Activated T-cell treated with anti-CD3 and anti-CD28 coated beads, Interleukin-2, amount 50 U/mL, for 4 hours (primary cell): ENCODE data around the gene NRIP1. TPM values are rescaled to one million over a fixed set of nuclear protein-coding genes. Genes with fewer than 3 reads are reported as not detected.

Source experiments
- ATAC-seq, 2 donors: fragments of 200-7000 bp; cut with Tn5 transposase; one replicate each; pipeline ENCODE4 v1.10.0; 2021
- DNase-seq: peaks from one replicate; pipeline ENCODE4 v3.0.0-alpha.2; 2020
- H3K27me3 Mint-ChIP-seq: one replicate; pipeline ENCODE4 v1.8.0; 2021; ENCODE audit warnings: low read depth, mixed read lengths
- H3K36me3 Mint-ChIP-seq: one replicate; pipeline ENCODE4 v1.8.0; 2022; ENCODE audit warnings: mixed read lengths; ENCODE audit not compliant: insufficient read depth
- H3K4me1 Mint-ChIP-seq: one replicate; pipeline ENCODE4 v1.8.0; 2021; ENCODE audit warnings: low read depth, mixed read lengths
- H3K4me3 Mint-ChIP-seq: one replicate; pipeline ENCODE4 v1.8.0; 2021; ENCODE audit warnings: mild to moderate bottlenecking, moderate library complexity, mixed read lengths
- H3K9me3 Mint-ChIP-seq: one replicate; pipeline ENCODE4 v1.8.0; 2021; ENCODE audit warnings: mixed read lengths
- total RNA-seq, 3 donors: library from RNA; stranded (reverse); gene quantifications; one replicate each; pipeline ENCODE4 v1.2.1, GENCODE V29; 2021

Gene NRIP1, protein sequence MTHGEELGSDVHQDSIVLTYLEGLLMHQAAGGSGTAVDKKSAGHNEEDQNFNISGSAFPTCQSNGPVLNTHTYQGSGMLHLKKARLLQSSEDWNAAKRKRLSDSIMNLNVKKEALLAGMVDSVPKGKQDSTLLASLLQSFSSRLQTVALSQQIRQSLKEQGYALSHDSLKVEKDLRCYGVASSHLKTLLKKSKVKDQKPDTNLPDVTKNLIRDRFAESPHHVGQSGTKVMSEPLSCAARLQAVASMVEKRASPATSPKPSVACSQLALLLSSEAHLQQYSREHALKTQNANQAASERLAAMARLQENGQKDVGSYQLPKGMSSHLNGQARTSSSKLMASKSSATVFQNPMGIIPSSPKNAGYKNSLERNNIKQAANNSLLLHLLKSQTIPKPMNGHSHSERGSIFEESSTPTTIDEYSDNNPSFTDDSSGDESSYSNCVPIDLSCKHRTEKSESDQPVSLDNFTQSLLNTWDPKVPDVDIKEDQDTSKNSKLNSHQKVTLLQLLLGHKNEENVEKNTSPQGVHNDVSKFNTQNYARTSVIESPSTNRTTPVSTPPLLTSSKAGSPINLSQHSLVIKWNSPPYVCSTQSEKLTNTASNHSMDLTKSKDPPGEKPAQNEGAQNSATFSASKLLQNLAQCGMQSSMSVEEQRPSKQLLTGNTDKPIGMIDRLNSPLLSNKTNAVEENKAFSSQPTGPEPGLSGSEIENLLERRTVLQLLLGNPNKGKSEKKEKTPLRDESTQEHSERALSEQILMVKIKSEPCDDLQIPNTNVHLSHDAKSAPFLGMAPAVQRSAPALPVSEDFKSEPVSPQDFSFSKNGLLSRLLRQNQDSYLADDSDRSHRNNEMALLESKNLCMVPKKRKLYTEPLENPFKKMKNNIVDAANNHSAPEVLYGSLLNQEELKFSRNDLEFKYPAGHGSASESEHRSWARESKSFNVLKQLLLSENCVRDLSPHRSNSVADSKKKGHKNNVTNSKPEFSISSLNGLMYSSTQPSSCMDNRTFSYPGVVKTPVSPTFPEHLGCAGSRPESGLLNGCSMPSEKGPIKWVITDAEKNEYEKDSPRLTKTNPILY (N-terminal part only)
- 10 to 100 TPM; 26.3 to 27.3 (median 27.1) TPM for total RNA-seq

DNA sequence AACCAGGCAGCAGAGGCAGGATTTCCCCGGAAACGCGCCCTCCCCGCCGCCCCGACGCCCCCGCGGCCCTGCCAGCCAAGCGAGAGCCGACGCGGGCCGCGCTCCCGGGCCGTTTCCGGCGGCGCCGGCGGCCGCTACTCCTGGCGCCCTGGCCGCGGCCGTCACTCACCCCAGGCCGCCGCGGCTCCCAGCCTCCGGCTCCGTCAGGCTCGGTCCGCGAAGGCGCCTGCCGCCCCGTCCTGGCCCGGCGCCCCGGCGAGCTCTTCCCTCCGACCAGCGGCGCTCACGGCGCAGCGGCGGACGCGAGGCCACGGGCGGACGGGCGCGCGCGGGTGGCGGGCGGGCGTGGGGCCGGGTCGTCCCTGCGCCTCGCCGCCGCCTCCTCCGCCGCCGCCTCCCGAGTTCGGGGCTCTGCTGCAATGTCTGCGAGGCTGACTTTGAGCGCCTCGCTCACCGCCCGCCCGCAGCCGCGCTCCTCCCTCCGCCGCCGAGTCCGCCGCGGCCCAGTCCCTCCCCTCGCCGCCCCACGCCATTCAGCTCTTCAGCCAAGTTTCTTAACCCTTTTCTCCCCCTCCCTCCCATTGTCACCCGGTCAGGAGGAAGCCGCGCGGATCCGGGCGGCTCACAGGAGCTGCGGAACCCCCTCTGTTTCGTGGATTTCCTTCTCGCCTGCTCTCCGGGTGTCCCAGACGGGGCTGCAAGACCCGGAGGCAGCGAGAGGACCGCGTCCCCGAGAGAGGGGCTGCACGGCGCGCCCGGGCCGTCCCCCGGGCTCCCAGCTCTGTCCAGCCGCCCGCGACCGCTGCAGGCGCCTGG lies at the start of gene NRIP1:
Gene NRIP1, minus strand, starts transcription at position 425 of the 816 bp plus-strand sequence. CDS start 96,808 bp downstream, outside the sequence.
- Mint-ChIP-seq H3K4me3 (peak within 1 kb of the TSS; percentile 90), H3K4me1 (peaks cover 51% of the 10 kb centered on the region), H3K36me3 (peaks cover 1% of the 10 kb centered on the region), H3K9me3 (no peaks in the 10 kb centered on the region), H3K27me3 (peaks cover 18% of the 10 kb centered on the region)
- peak; percentile 77 to 78 for ATAC-seq
- peak; percentile 76 for DNase-seq

DNA sequence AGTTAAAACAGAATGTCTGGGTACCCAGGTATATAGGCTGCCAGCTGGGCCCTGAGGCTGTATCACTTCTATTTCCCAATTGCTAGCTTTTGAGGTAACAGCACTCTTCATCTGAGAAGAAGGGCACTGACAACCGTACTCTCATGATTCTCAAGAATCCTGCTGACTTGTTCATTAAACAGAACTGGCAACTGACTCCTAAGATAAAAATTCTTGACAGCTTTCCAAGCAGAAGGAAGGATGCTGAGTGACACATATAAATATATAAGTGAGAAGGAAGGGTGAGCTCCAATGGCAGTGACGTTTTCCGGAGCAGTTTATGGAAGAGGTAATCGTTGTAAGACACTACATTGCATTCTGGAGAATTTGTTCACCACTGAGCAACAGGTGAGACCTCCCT lies 48.1 kb upstream of the NRIP1 start:
- no peak overlapping the region for H3K4me3 Mint-ChIP-seq

DNA sequence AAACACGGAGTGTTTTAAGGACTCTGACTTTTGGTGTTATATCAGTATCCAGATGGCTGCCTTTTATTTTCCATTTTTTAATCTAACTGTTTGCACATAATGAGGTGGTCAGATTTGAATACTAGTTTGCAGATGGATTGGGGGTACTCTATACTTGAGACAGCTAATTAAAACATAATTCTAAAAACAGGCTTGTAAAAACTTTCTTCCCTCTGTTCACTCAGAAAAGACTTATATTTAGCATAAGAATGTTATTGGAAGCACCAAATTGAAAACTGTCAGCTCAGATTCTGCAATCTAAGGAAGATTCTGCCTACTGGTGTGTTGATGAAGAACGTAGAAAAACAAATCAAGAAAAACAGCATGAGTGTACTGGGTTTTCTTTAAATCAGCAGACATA lies 44.0 kb upstream of the NRIP1 start:
- ATAC-seq: no peak
- H3K27me3 Mint-ChIP-seq: no peaks in the 10 kb centered on the region
- H3K36me3 Mint-ChIP-seq: no peaks in the 10 kb centered on the region

More for the DNA sequence above, 48.1 kb upstream of the NRIP1 start:
- Mint-ChIP-seq H3K9me3 (no peaks in the 10 kb centered on the region), H3K4me1 (no peaks in the 10 kb centered on the region), H3K36me3 (no peaks in the 10 kb centered on the region), H3K27me3 (peaks cover 4% of the 10 kb centered on the region)
- DNase-seq: no peak
- ATAC-seq: no peak

DNA sequence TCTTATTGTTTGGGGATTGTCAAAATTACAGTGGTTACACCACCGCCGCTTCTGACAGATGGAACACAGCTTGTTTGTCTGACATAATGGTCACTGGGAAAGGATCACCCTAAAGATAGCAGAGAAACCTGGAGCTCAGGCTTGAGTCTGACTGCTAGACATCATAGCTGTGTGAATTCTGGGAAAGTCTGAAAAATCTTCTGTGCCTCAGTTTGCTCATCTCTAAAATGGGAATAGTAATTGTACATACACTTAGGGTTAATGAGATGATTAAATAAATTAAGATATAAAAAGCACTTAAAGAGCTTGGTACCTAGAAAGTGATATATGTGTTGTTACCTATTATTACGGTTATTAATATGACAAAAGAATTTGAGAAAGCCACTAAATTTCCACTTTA lies 39.7 kb upstream of the NRIP1 start:
- Mint-ChIP-seq H3K4me1 (no peaks in the 10 kb centered on the region), H3K27me3 (no peaks in the 10 kb centered on the region), H3K4me3 (no peak overlapping the region), H3K9me3 (no peaks in the 10 kb centered on the region), H3K36me3 (no peaks in the 10 kb centered on the region)
- no peak for DNase-seq
- no peak for ATAC-seq

More for the DNA sequence above, 44.0 kb upstream of the NRIP1 start:
- H3K9me3 Mint-ChIP-seq: no peaks in the 10 kb centered on the region
- no peak for DNase-seq
- H3K4me3 Mint-ChIP-seq: no peak overlapping the region
- no peaks in the 10 kb centered on the region for H3K4me1 Mint-ChIP-seq

DNA sequence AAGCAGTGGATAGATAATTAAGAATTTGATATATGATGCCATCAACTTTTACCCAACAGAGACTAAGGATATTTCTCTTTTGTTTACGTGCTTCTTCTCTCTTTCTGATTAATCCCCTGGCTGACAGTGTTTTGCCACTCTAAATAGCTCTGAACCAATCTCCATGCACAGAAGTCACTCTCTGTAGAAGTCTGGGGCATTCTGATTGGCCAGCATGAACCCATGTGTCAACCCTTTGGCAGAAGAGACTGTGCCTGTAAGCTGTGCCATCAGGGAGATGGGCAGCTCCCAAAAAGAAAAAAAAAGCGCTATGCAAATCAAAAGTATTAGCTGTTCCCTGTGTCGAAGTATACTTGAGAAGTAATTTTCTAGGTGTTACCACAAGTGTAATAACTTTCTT lies 34.1 kb upstream of the NRIP1 start:
- Mint-ChIP-seq H3K27me3 (no peaks in the 10 kb centered on the region), H3K36me3 (no peaks in the 10 kb centered on the region), H3K4me3 (no peak overlapping the region), H3K4me1 (no peaks in the 10 kb centered on the region), H3K9me3 (no peaks in the 10 kb centered on the region)
- no peak for DNase-seq
- no peak for ATAC-seq

DNA sequence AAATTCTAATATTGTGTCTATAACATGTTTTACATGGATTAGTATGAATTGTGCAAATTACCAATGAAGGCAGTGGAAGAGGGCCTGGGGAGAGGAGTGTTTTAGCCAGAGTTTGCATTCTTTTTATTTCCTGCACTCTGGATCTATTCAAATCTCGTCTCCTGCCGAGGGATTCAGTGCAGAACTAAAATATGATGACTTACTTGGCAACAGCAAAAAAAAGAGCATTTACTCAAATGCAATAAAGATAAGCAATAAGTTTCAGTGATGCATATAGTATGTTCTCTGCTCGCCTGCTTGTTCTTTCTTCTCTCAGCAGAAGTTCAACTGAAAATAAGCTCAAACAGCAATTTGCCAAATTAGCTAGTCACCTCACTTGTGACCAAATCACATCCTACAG lies 33.4 kb upstream of the NRIP1 start:
- H3K4me1 Mint-ChIP-seq: no peaks in the 10 kb centered on the region
- no peaks in the 10 kb centered on the region for H3K27me3 Mint-ChIP-seq
- no peaks in the 10 kb centered on the region for H3K36me3 Mint-ChIP-seq
- DNase-seq: no peak
- no peak overlapping the region for H3K4me3 Mint-ChIP-seq
- no peak for ATAC-seq
- H3K9me3 Mint-ChIP-seq: no peaks in the 10 kb centered on the region

DNA sequence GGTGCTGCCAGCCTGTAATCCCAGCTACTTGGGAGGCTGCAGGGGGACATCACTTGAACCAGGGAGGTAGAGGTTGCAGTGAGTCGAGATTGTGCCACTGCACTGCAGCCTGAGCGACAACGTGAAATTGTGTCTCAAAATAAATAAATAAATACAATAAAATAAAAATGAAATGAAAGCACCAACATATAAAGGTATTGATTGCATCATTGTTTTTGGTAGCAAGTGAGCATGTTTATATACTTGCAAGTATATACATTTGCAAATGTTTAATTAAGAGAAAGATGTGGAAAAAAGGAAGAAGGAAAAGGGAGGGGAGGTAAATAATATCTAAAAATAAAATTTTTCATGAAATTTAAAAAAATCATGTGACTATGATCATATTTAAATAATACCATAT lies 32.8 kb upstream of the NRIP1 start:
- Mint-ChIP-seq H3K4me3 (no peak overlapping the region), H3K9me3 (no peaks in the 10 kb centered on the region), H3K36me3 (no peaks in the 10 kb centered on the region), H3K27me3 (no peaks in the 10 kb centered on the region), H3K4me1 (no peaks in the 10 kb centered on the region)
- no peak for DNase-seq
- no peak for ATAC-seq

DNA sequence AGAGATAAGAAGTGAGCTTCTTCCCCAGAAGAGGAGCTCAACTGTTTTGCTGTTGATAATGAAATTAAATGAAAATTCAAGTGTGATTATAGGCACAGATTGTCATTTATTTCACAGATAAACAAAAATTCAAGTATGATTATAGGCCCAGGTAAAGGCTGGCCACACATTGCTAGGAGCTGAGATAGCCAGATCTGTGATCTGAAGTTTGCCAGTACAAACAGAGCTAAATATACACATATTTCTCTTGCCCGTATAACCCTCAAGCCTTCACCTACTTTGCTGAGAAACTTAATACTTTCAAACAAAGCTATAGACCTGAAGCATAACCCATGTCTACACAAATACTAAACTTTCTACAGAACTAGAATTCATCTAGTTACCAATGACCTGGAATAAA lies 31.3 kb upstream of the NRIP1 start:
- no peak overlapping the region for H3K4me3 Mint-ChIP-seq
- no peaks in the 10 kb centered on the region for H3K4me1 Mint-ChIP-seq
- no peaks in the 10 kb centered on the region for H3K9me3 Mint-ChIP-seq
- no peak for ATAC-seq
- no peaks in the 10 kb centered on the region for H3K36me3 Mint-ChIP-seq
- no peaks in the 10 kb centered on the region for H3K27me3 Mint-ChIP-seq
- no peak for DNase-seq

DNA sequence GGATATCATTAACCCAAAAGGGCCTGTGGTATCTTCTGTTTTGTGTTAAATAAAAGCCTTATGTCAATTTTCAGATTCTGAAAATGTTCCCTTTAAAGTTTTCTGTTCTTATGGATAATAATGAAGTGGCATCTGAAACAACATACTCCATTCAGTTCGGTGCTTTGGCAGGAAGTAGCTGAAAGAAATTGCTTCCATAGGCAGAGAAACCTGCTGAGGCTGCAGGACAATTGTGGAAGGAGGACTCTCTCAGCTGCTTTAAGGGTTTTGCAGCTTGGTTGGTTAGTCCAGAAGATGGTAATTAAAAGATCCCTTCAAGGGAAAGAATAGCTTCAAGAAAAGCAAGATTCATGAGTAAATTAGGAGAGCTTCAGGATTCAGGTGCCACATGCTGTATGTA lies 30.5 kb upstream of the NRIP1 start:
- ATAC-seq (no peak), DNase-seq (no peak)
- Mint-ChIP-seq H3K9me3 (no peaks in the 10 kb centered on the region), H3K27me3 (no peaks in the 10 kb centered on the region), H3K36me3 (no peaks in the 10 kb centered on the region), H3K4me3 (no peak overlapping the region), H3K4me1 (no peaks in the 10 kb centered on the region)

DNA sequence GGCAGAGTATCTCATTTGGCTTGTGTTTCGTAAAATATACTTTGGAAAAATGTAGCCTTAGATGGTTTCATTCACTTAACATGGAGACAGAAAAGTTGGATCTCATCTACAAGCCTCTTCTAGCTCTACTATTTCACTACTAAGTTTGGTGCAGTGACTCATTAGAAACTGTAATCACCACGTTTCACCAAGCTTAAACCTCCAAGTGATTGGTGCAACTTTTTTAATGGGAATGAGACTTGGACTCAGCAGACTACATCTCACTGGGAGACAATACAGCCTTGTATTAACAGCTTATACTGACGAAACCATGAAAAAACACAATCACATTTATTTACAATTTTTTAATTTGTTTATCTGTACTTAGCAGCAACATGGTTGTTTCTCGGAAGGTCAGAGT lies 29.9 kb upstream of the NRIP1 start:
- Mint-ChIP-seq H3K36me3 (no peaks in the 10 kb centered on the region), H3K4me1 (no peaks in the 10 kb centered on the region), H3K4me3 (no peak overlapping the region), H3K27me3 (no peaks in the 10 kb centered on the region), H3K9me3 (no peaks in the 10 kb centered on the region)
- DNase-seq: no peak
- ATAC-seq: no peak

DNA sequence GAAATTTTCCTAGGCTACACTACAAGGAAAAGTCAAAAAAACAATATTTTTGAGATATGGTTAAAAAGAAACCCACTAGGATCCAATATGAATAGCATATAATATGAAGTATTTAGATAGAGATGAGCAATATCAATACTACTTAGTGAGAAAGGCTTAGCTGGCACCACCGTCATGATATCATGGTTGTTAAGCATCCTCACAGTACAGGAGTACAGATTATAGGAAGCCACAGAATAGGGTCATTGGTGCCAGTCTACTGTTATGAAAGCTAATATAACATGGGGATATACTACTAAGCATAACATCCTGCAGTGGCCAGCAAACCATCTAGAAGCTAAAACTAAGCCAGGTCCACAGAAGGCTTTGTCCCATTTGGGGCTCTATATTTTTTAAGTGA lies 28.4 kb upstream of the NRIP1 start:
- no peaks in the 10 kb centered on the region for H3K9me3 Mint-ChIP-seq
- no peak for ATAC-seq
- no peaks in the 10 kb centered on the region for H3K27me3 Mint-ChIP-seq

DNA sequence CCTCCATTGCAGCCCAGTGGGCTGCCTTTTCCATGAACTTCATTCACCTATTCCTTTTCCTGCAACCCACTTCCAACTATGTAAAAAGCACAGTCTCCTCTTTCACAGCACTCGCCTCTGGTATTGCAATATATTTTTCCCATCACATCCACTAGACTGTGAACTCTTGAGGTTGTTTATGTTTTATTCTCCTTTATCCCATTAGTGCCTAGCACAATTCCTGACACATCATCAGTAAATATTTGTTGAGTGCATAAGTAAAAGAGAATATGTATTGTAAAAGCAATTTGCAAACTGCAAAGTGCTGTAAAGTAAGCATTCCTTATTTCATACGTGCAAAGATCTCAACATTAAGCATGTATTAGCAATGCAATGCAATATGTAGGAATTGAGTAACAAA lies 27.9 kb upstream of the NRIP1 start:
- Mint-ChIP-seq H3K4me1 (no peaks in the 10 kb centered on the region), H3K9me3 (no peaks in the 10 kb centered on the region), H3K27me3 (no peaks in the 10 kb centered on the region), H3K36me3 (no peaks in the 10 kb centered on the region), H3K4me3 (no peak overlapping the region)
- DNase-seq: no peak
- ATAC-seq: no peak

More for the DNA sequence above, 28.4 kb upstream of the NRIP1 start:
- no peak overlapping the region for H3K4me3 Mint-ChIP-seq
- no peaks in the 10 kb centered on the region for H3K4me1 Mint-ChIP-seq
- DNase-seq: no peak
- H3K36me3 Mint-ChIP-seq: no peaks in the 10 kb centered on the region

DNA sequence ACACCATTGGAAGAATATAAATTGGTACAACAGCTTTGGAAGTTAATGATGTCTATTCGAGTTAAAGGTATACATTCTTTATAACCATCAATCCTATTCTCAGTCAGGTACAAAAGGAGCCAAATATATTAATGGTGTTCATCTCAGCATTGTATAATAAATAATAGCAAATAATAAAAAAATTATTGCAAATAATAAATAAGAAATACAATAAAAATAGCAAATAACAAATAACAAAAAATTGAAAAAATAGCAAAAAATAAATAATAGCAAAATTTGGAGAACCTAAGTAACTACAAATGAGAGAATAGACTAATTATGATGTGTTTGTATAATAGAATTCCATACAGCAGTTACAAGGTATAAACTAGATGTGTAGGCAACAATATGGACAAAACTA lies 25.6 kb upstream of the NRIP1 start:
- no peaks in the 10 kb centered on the region for H3K4me1 Mint-ChIP-seq
- no peak overlapping the region for H3K4me3 Mint-ChIP-seq
- no peak for ATAC-seq
- H3K9me3 Mint-ChIP-seq: no peaks in the 10 kb centered on the region
- H3K36me3 Mint-ChIP-seq: no peaks in the 10 kb centered on the region
- no peak for DNase-seq
- no peaks in the 10 kb centered on the region for H3K27me3 Mint-ChIP-seq

DNA sequence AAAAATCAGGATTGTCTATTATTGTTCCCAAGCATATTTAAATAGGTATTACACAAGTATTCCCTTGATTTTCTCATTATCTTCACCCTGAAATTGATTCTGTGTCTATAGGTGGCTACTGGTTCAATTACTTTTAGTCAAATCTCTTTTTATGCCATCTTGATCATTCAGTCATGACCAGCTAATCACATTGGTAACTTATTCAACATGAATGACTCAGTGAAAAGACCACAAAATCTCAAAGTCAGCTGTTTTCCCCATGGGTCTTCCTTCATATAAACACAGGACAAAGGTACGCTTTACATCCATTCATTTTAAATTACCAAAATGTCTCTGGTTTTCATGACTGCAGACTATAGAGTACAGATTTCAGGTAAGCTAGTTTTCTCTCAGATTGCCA lies 23.7 kb upstream of the NRIP1 start:
- DNase-seq (no peak), ATAC-seq (no peak)
- Mint-ChIP-seq H3K36me3 (no peaks in the 10 kb centered on the region), H3K4me1 (no peaks in the 10 kb centered on the region), H3K27me3 (no peaks in the 10 kb centered on the region), H3K4me3 (no peak overlapping the region), H3K9me3 (no peaks in the 10 kb centered on the region)
